Tibial nerve (tissue), 4 donors: ENCODE measurements around the gene STK10.

Experiments used
- CTCF ChIP-seq, 5 experiments: fragments of 200-600 bp in 3 of 5; fragments of 450-650 bp in 2 of 5; sonication (generic) in 3 of 5; IDR thresholded peaks; one replicate each; pipeline ENCODE4 v1.5.1; 2016 to 2019; ENCODE audit warnings: antibody characterized with exemption in 5 of 5, mild to moderate bottlenecking in 3 of 5, moderate library complexity in 2 of 5
- EP300 ChIP-seq, 2 donors: sonication (generic); formaldehyde crosslinking; IDR thresholded peaks; one replicate each; pipeline ENCODE4 v1.6.1; 2017; ENCODE audit warnings: antibody characterized with exemption in 2 of 2, mild to moderate bottlenecking in 1 of 2
- POLR2A ChIP-seq, 2 donors: fragments of 450-650 bp; IDR thresholded peaks; one replicate each; pipeline ENCODE4 v1.6.1; 2017; ENCODE audit warnings: antibody characterized with exemption in 2 of 2, mild to moderate bottlenecking in 2 of 2, moderate library complexity in 2 of 2

DNA sequence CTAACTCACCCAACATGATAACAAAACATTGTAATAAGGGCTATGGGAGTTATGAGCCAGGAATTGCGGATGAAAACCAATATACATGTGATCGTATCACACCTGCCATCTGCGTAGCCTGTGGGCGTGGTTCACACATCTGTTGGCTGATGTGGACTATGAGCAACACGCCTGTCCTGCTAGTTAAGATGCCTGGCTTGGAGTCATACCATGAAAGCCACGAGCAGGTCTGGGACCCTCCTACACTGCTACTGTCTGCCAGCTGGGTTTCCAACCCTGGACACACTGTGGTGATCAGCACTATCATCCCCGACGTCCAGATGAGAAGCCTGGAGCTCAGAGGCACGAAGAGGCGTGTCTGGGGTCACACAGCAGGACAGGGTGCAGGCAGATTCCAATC is 40.2 kb downstream of the STK10 start:
- TF ChIP-seq EP300 (IDR thresholded peaks at IDR 0.05) (no peak), CTCF (IDR thresholded peaks at IDR 0.05) (no peak), POLR2A (IDR thresholded peaks at IDR 0.05) (no peak)
